Right lobe of liver (tissue), 6 donors: ENCODE data around the gene CHD2. TPM values are rescaled to one million over a fixed set of nuclear protein-coding genes. Genes with fewer than 3 reads are reported as not detected.

Source experiments
- ATAC-seq, 4 donors: fragments of 200-7000 bp; cut with Tn5 transposase; one replicate each; pipeline ENCODE4 v1.9.1; 2020; ENCODE audit warnings: mild to moderate bottlenecking in 4 of 4, moderate library complexity in 4 of 4
- DNase-seq, 3 donors: peaks; one replicate each; pipeline ENCODE4 v3.0.0-alpha.2; 2020
- H3K27ac ChIP-seq, 3 donors: fragments of 200-600 bp; one replicate each; pipeline ENCODE4 v1.8.0; 2022
- H3K27me3 ChIP-seq, 2 donors: fragments of 200-600 bp; one replicate each; pipeline ENCODE4 v1.8.0; 2022
- H3K36me3 ChIP-seq, 4 donors: fragments of 200-600 bp; sonication (generic) in 1 of 4; one replicate each; pipeline versions ENCODE4 v1.5.1 to v1.8.0; 2017 to 2022; ENCODE audit warnings: control low read depth in 1 of 4
- H3K4me1 ChIP-seq, 4 donors: fragments of 200-600 bp; sonication (generic) in 1 of 4; one replicate each; pipeline versions ENCODE4 v1.5.1 to v1.8.0; 2017 to 2022; ENCODE audit warnings: control low read depth in 1 of 4
- H3K4me3 ChIP-seq, 3 donors: fragments of 200-600 bp; one replicate each; pipeline ENCODE4 v1.8.0; 2022
- H3K9me3 ChIP-seq, 4 donors: fragments of 200-600 bp; sonication (generic) in 1 of 4; one replicate each; pipeline versions ENCODE4 v1.5.1 to v1.8.0; 2017 to 2022; ENCODE audit warnings: control low read depth in 1 of 4
- CTCF ChIP-seq, 4 donors: fragments of 200-600 bp in 3 of 4; fragments of 450-650 bp in 1 of 4; IDR thresholded peaks; one replicate each; pipeline versions ENCODE4 v1.5.1 to v1.8.0; 2016 to 2022; ENCODE audit warnings: antibody characterized with exemption in 4 of 4, mild to moderate bottlenecking in 2 of 4
- POLR2A ChIP-seq: fragments of 450-650 bp; IDR thresholded peaks from one replicate; pipeline ENCODE4 v1.6.1; 2017; ENCODE audit warnings: antibody characterized with exemption, mild to moderate bottlenecking
- WGBS: methylation state at CpG from one replicate; pipeline ENCODE4 v1.1.6; 2018; ENCODE audit warnings: low coverage, low lambda C conversion rate; ENCODE audit not compliant: insufficient coverage; ENCODE audit errors: missing lambda C conversion rate; 5-methylcytosine and 5-hydroxymethylcytosine counted together
- intact Hi-C, 2 donors: fragments of 100-400 bp; cut with DNase I; formaldehyde crosslinking; loops; one replicate each; pipeline versions ENCODE4 v1.11.2 to v1.14.1; 2022
- total RNA-seq, 6 experiments: library from RNA; depleted of rRNA in 2 of 6; stranded (reverse); fragments of >200 nt in 2 of 6; fragmentation: NEBNext Ultra II Directional in 3 of 6; extraction: Animal tissue kit (Norgen Biotek cat#: 25700) in 3 of 6; gene quantifications; one replicate each; pipeline versions ENCODE4 v1.1.0 to v1.2.4, GENCODE V29; 2016 to 2023
- donor health status: DM: no; HTN: yes; CAD: no.
- donor health status: DM: no; HTN: no; CAD: no.
- donor health status: DM: no; HTN: no; CAD: no.
- donor health status: DM: no; HTN: yes; CAD: no.
- donor health status: DM: no; HTN: yes; CAD: no.

Gene CHD2
- total RNA-seq, 6 experiments from 2014 or later, result 41.4 to 65.0 (median 56.6) TPM

- Histone ChIP-seq H3K4me3 (no peak overlapping the region), H3K36me3 (no peaks in the 10 kb centered on the region), H3K27me3 (peaks cover 0 to under 1% of the 10 kb centered on the region in 2 donors), H3K27ac (no peak overlapping the region), H3K9me3 (no peaks in the 10 kb centered on the region), H3K4me1 (no peaks in the 10 kb centered on the region)
- no CpG with 5 or more reads among the region's 23 CpGs for WGBS
- no peak for TF ChIP-seq POLR2A
- no peak for TF ChIP-seq CTCF (IDR thresholded peaks at IDR 0.05)
- DNase-seq (peak in 1 of 3 donors; percentile 49), ATAC-seq (no peak)
- intact Hi-C loops, result no loop called here
Observed at GRCh38 chr15:93065641-93066045, 165.5 kb downstream of the CHD2 start.

- WGBS, result 71% methylated on average over 2 of the region's 38 CpGs
- no peak for DNase-seq
- H3K27me3 ChIP-seq, result peaks cover 0 to 6% of the 10 kb centered on the region in 2 donors
- intact Hi-C loops, result no loop called here
- no peak overlapping the region for H3K27ac ChIP-seq
- H3K4me3 ChIP-seq, result no peak overlapping the region
- H3K36me3 ChIP-seq, result no peaks in the 10 kb centered on the region
- H3K4me1 ChIP-seq, result no peaks in the 10 kb centered on the region
- no peaks in the 10 kb centered on the region for H3K9me3 ChIP-seq
- ATAC-seq, result no peak
- TF ChIP-seq CTCF (IDR thresholded peaks at IDR 0.05) (no peak), POLR2A (no peak)
Observed at GRCh38 chr15:93066224-93066681, 166.1 kb downstream of the CHD2 start.

- TF ChIP-seq POLR2A, result no peak
- TF ChIP-seq CTCF (IDR thresholded peaks at IDR 0.05), result no peak
- Histone ChIP-seq H3K4me3 (no peak overlapping the region), H3K27ac (no peak overlapping the region), H3K4me1 (peaks cover 0 to 1% (median 0%) of the 10 kb centered on the region in 4 donors), H3K9me3 (no peaks in the 10 kb centered on the region), H3K36me3 (no peaks in the 10 kb centered on the region), H3K27me3 (peaks cover 0 to 13% of the 10 kb centered on the region in 2 donors)
- intact Hi-C loops, result no loop called here
- ATAC-seq, result no peak
- DNase-seq, result no peak
- 33% methylated on average over 4 of the region's 7 CpGs for WGBS
Observed at GRCh38 chr15:93066834-93067648, 166.9 kb downstream of the CHD2 start.

GRCh38 chr15:93067649-93068085 lies 167.5 kb downstream of the CHD2 start:
- TF ChIP-seq POLR2A (no peak), CTCF (IDR thresholded peaks at IDR 0.05) (no peak)
- H3K36me3 ChIP-seq, result no peaks in the 10 kb centered on the region
- no peak for DNase-seq
- peaks cover 0 to 8% (median 0%) of the 10 kb centered on the region in 4 donors for H3K4me1 ChIP-seq
- intact Hi-C loops, result no loop called here
- no peaks in the 10 kb centered on the region for H3K9me3 ChIP-seq
- ATAC-seq, result no peak
- 80% methylated on average over 1 of the region's 4 CpGs for WGBS
- H3K4me3 ChIP-seq, result no peak overlapping the region
- H3K27ac ChIP-seq, result no peak overlapping the region
- H3K27me3 ChIP-seq, result peaks cover 0 to 14% of the 10 kb centered on the region in 2 donors
